GM13977 (cell line): ENCODE data around the gene FERMT1.
"Not testable (repeated sequence)": the region's sequence is repeated elsewhere in the genome, so short reads cannot be mapped to it uniquely, and the experiment has no call there.

Experiments
- DNase-seq: peaks from one replicate; pipeline ENCODE4 v3.0.0; 2012; ENCODE audit warnings: low spot score
- CTCF ChIP-seq: IDR thresholded peaks from 2 replicates; pipeline ENCODE4 v1.5.1; 2012; ENCODE audit warnings: mild to moderate bottlenecking, control low read depth; ENCODE audit not compliant: insufficient read depth; ENCODE audit errors: extremely low read depth, missing control alignments
- in situ Hi-C: fragments of 300-500 bp; cut with MboI; formaldehyde crosslinking; loops from one replicate; pipeline ENCODE4 v1.12.0; 2022; ENCODE audit warnings: low sequenced_read_pairs, low pct_unique_long_range_greater_than_20kb, mixed read lengths, inconsistent platforms; ENCODE audit not compliant: unreplicated experiment

FERMT1 gene

GRCh38 chr20:6040540-6040939 lies 82.3 kb downstream of the FERMT1 start:
- in situ Hi-C loops, result no loop called here
- no peak for TF ChIP-seq CTCF
- DNase-seq, result no peak

GRCh38 chr20:6039766-6040165 lies 83.1 kb downstream of the FERMT1 start:
- in situ Hi-C loops, result no loop called here
- no peak for TF ChIP-seq CTCF
- DNase-seq, result no peak

DNA sequence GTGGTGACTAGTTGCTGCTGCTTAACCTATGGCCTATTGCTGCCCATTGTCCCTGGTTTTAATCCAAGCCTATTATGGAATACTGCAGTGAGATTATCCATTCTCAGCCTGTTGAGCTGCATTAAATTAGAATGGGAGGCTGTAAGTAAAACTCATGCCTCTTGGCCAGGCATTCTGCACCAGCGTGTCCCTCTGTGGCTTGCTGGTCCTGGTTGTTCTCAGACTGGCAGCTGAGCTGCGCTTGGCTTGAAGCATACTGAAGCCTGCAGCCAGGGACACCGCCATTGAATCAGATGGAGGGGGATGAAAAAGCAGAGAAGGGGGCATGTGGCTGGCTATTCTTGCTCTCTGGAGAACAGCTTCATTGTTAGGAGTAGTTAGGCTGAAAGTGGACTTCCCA lies 84.6 kb downstream of the FERMT1 start:
- no peak for DNase-seq
- in situ Hi-C loops, result no loop called here
- TF ChIP-seq CTCF, result no peak

- in situ Hi-C loops, result no loop called here
- DNase-seq, result no peak
- no peak for TF ChIP-seq CTCF
Observed at GRCh38 chr20:6037082-6037481, 85.7 kb downstream of the FERMT1 start.

GRCh38 chr20:6036213-6036612 lies 86.6 kb downstream of the FERMT1 start:
- TF ChIP-seq CTCF, result no peak
- no peak for DNase-seq
- in situ Hi-C loops, result no loop called here

DNA sequence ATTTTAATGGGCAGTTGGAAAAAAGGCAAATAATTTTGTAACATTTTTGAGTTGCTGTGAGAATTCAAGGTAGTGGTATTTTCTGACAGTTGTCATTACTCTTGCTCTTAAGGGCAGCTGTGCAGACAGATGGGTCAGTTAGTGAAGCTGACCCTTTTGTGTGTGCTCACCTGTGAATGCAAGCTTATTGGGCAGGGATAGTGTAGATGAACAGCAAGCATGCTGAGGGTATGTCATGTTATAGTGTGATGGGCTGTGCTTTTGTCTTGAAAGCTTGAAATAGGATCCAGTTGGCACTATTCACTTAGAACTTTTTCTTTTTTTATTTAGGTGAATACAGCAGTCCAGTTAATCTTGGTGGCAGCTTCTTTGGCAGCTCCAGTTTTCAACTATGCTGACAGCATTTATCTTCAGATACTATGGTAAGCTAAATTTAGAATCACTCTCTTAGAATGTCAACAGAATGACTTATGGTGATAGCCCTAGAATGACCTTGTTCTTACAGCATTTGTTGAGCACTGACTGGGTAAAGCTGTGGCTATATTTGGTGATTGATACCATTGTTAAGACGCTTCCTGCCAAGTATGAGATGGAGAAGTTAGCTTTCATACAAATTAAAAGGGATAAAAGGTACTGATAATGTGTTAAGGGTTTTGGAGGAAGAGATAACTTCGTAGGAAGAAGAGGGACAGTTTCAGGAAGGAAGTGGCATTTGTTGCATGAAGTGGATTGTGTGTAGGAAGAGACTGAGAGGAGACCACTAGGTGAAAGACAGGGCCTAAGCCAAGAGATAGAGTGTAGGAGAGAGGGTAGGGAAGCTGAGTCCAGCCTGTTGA lies 88.5 kb downstream of the FERMT1 start:
- TF ChIP-seq CTCF, result no peak
- in situ Hi-C loops, result no loop called here
- no peak for DNase-seq

DNA sequence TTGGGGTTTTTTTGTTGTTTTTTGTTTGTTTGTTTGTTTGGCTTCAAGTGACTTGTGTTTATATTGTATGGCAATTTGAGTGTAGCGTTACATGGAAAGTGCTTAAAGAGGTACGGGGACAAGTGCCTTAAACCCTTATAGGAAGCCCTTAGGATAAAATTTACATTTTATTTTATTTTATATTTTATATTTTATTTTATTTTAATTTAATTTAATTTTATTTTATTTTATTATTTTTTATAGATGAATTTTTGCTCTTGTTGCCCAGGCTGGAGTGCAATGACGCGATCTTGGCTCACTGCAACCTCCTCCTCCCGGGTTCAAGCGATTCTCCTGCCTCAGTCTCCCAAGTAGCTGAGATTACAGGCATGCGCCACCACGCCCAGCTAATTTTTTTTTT lies 89.9 kb downstream of the FERMT1 start:
- in situ Hi-C loops, result not testable (repeated sequence)

More for the DNA sequence above, 89.9 kb downstream of the FERMT1 start:
- DNase-seq, result not testable (repeated sequence)
